DMS79 treated with DMSO at 0.1 percent for 48 hours (cell line): ENCODE measurements around the gene COQ8A.
A peak's percentile ranks its signal among the peaks of the same experiment; 100 is the strongest.

Experiments used
- DNase-seq: peaks from one replicate; lab custom pipeline; 2025; lab: John Stamatoyannopoulos, UW

COQ8A gene

GRCh38 chr1:226940029-226940805 lies at the start of gene COQ8A:
Gene COQ8A, plus strand, starts transcription at chr1:226940294. Its CDS starts 21,092 bp downstream, at chr1:226961386.
- DNase-seq: peak; percentile 100

DNA sequence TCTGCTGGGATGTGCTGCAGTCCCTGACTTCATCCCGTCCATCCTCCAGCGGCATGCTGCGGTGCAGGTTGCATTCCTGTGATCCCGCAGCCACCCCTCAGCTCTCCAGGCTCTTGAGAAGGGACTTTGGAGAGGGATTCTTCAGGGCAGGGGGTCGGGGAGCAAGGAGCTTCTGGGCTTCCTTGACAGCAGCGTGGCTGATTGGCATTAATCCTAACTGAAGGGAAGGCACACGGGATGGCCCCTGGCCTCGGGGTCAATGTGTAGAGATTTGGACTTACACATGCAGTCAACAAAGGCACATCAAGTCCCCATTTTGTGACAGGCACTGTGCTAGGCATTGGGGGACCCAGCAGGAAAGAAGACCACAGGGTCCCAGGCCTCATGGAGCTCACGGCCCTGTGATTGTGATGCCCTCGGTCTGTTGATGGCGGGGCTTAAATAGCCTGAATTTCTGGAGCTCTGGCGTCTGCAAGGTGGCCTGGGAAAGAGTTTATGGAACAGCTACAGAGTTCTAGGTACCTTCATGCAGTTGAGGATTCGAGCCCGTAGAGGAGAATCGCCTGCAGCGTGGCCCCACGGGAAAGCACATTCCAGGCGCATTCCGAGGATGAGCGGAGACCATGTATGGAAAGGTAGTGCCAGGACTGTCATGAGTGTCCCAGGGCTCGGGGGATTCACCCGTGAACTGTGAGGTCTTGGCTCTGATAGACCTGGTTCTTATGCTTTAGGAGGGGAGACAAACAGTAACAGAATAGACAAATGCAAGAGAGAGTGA lies 49.6 kb upstream of the COQ8A start:
- no peak for DNase-seq

DNA sequence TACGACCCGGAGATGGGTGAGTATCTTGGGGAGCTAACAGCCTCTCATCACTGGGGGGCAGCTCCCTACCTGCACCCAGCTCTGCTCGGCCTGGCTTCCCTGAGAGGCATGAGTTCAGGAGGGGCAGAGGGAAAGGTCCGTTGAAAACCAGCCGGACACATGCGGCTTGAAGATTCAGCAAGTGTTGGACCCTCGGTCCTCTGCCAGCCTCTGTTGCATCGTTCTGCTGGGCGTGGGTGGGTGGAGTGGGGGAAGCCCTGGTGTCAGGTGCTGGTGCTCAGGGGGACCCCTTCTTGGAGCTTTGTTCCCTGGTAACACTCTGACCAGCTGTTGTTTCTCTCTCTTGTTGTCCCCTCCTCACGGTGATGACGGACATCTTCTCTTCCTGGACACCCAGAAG lies 48.7 kb upstream of the COQ8A start:
- DNase-seq: no peak

GRCh38 chr1:226891846-226892523 lies 48.1 kb upstream of the COQ8A start:
- no peak for DNase-seq

- no peak for DNase-seq
These were observed 47.6 kb upstream of the COQ8A start for GRCh38 chr1:226892524-226892875.

GRCh38 chr1:226893936-226894335 lies 46.2 kb upstream of the COQ8A start:
- no peak for DNase-seq

- no peak for DNase-seq
These were observed 45.3 kb upstream of the COQ8A start for GRCh38 chr1:226894826-226895225.

GRCh38 chr1:226895644-226896043 lies 44.5 kb upstream of the COQ8A start:
- DNase-seq: no peak

DNA sequence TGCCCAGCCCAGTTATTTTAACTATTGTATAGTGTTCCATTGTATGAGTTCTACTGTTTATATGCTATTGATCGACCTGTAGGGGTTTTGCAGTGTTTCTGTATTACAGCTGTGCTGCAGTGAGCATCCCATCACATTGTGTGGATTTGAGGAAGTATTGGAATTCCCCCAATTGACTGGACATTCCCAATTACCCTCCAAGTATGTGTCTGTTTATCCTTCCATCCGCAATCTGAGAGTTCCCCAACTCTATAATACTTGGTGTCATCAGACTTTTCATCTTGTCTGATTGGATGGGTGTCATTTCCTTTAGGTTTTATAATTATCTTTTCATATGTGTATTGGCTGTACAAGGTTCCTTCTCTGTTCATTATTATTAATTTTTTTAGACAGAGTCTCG lies 41.8 kb upstream of the COQ8A start:
- DNase-seq: no peak

- DNase-seq: no peak
These were observed 38.7 kb upstream of the COQ8A start for GRCh38 chr1:226901421-226901820.

DNA sequence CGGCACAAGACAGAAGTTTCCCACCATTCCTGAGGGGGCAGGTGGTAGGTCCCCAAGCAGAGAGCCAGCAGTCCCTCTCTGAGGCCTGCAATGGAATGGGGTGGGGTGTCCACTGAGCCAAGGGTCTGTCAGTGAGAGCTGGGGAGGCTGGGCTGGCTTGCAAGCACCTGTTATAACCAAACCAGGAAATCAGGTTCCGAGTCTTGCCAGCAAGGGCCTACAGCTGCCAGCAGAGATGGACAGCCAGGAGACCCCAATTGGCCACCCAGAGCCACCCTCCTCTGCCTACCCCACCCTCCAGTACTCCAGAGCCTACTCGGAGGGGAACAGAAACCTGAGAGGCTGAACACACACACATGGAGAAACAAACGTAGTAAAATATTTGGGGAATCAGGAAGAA lies 37.5 kb upstream of the COQ8A start:
- no peak for DNase-seq

- no peak for DNase-seq
These were observed 36.0 kb upstream of the COQ8A start for GRCh38 chr1:226903819-226904716.

DNA sequence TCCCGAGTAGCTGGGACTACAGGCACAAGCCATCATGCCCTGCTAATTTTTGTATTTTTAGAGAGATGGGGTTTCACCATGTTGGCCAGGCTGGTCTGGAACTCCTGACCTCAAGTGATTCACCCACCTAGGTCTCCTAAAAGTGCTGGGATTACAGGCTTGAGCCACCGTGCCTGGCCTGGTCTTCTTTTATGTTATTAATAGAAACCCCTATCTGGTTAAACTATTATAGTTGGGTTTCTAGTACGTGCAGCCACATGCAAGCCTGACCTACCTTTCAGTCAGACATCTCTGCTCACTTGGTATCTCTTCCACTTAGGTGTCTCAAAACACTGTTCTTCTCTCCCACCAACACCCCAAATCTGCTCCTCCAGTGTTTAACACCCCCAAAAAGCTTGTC lies 35.3 kb upstream of the COQ8A start:
- DNase-seq: no peak

GRCh38 chr1:226908419-226908818 lies 31.7 kb upstream of the COQ8A start:
- DNase-seq: no peak

- no peak for DNase-seq
These were observed 31.2 kb upstream of the COQ8A start for GRCh38 chr1:226908913-226909312.

- DNase-seq: peak; percentile 5
These were observed 27.4 kb upstream of the COQ8A start for GRCh38 chr1:226912587-226913176.

DNA sequence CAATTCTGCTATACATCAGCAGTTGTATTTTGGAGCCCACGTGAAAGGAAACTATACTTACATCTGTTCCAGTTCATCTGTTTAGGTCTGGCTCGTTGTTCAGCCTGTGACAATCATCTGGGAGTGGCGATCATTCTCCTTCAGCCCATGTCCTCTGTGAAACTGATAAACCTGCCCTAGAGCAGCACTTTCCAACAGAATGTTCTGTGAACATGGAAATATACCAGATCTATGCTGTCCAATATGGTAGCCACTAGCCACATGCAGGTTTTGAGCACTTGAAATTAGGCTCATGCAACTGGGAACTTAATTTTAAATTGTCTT lies 24.5 kb upstream of the COQ8A start:
- DNase-seq: no peak

GRCh38 chr1:226916497-226916896 lies 23.6 kb upstream of the COQ8A start:
- no peak for DNase-seq

DNA sequence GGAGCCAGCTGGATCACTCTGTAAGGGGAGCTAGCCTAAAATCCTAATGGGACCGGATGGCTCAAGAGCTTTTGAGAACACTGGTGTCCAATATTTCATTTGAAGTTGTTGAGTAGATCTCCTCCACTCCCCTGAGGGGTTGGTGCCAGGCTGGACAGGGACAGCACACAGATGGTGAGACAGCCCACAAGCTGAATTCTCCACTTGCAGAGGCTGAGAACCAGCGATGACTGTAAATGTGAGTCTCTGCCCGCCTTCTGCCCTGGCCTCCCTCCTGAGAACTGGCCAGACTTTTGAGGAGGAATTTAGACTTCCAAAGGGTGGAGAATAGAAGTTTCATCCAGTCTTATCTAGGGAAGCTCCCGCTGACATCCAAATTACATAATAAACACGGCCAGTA lies 20.5 kb upstream of the COQ8A start:
- DNase-seq: no peak

- no peak for DNase-seq
These were observed 20.1 kb upstream of the COQ8A start for GRCh38 chr1:226919995-226920394.

DNA sequence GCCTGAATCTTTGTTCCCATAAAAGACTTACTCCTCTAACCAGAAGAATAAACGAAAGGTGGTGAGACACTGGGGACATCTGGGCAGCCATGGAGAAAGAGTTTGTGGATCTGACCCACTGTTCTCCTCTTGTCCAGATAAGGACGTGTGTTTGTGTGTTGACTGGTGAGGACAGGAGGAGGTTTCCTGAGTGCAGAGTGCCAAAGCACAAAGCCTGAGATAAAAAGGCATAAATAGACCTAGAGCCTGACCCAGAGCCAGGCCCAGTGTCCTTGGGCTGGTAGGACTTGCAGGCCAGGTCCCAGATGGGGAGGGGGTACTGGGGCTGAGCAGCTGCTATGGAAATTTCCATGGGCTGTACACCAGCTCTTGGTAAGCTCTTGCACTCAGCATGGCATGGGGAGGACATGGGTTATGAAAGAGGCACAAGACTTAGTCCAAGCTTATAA lies 19.6 kb upstream of the COQ8A start:
- no peak for DNase-seq

DNA sequence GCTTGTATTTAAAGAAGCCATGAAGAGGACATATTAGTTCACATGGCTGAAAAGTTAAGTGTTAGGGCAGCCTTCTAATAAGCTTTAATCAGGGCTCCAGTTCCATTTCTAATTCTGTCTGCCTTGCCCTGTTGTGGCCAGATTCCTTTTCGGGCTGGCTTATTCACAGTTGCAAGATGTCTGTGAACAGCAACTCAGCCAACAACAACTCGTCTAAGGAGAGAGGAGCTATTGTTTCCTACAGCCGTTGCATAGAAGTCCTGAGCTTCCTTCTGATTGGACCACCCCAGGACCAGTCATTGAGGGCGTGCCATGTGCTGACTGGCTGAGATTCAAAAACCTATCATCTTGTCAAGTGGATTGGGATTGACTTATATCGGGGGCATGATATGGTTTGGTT lies 18.6 kb upstream of the COQ8A start:
- no peak for DNase-seq
